Measurements from ENCODE around the gene DKKL1. TPM values are rescaled to one million over a fixed set of nuclear protein-coding genes. Genes with fewer than 3 reads are reported as not detected.

Gene DKKL1
- polyA plus RNA-seq, 1 donor from 2014 or later, result 2.8 TPM

- no peak overlapping the region for H3K9ac ChIP-seq (ENCODE audit: low read length)
- no peak for TF ChIP-seq TAF1 (IDR thresholded peaks at IDR 0.05; ENCODE audit: low read depth)
- TF ChIP-seq SMC3 (conservative IDR thresholded peaks at IDR 0.05; ENCODE audit: poor library complexity), result no peak
- no peak for TF ChIP-seq EZH2 (IDR thresholded peaks at IDR 0.05; ENCODE audit: borderline replicate concordance, insufficient read depth, low read length, poor library complexity, severe bottlenecking)
- TF ChIP-seq CTCF (IDR thresholded peaks at IDR 0.05; ENCODE audit: poor library complexity, severe bottlenecking), result no peak
- TF ChIP-seq MXI1 (conservative IDR thresholded peaks at IDR 0.05; ENCODE audit: poor library complexity, severe bottlenecking), result no peak
- no peak for TF ChIP-seq REST (IDR thresholded peaks at IDR 0.05; ENCODE audit: borderline replicate concordance)
- no peak for TF ChIP-seq POLR2AphosphoS5 (IDR thresholded peaks at IDR 0.05)
- TF ChIP-seq EP300 (conservative IDR thresholded peaks at IDR 0.05; ENCODE audit: poor library complexity, severe bottlenecking), result no peak
- no peak for TF ChIP-seq RAD21 (conservative IDR thresholded peaks at IDR 0.05)
- H3K4me3 ChIP-seq (ENCODE audit: low read length), result no peak overlapping the region
- no peak overlapping the region for H2AFZ ChIP-seq (ENCODE audit: low read depth, low read length)
- no peaks in the 10 kb centered on the region for H3K9me3 ChIP-seq (ENCODE audit: low read length)
- no peaks in the 10 kb centered on the region for H3K27me3 ChIP-seq (ENCODE audit: insufficient read depth, low read depth, low read length)
- H3K27ac ChIP-seq (ENCODE audit: low read length), result no peak overlapping the region
- no peaks in the 10 kb centered on the region for H3K36me3 ChIP-seq (ENCODE audit: insufficient read depth, low read length)
- no peaks in the 10 kb centered on the region for H3F3A ChIP-seq (ENCODE audit: insufficient read depth, low read length, poor library complexity, severe bottlenecking)
- H4K20me1 ChIP-seq (ENCODE audit: insufficient read depth), result no peaks in the 10 kb centered on the region
- no peaks in the 10 kb centered on the region for H3K9me2 ChIP-seq (ENCODE audit: insufficient read depth, low read length)
- no peak overlapping the region for H3K4me2 ChIP-seq (ENCODE audit: low read length)
- no peaks in the 10 kb centered on the region for H3K79me2 ChIP-seq (replicated peaks; ENCODE audit: insufficient read depth, low read length)
Observed at GRCh38 chr19:49316284-49316683, 47.4 kb upstream of the DKKL1 start.

GRCh38 chr19:49318296-49318695, 45.4 kb upstream of the DKKL1 start:
- TF ChIP-seq MXI1 (conservative IDR thresholded peaks at IDR 0.05; ENCODE audit: poor library complexity, severe bottlenecking) (no peak), RAD21 (conservative IDR thresholded peaks at IDR 0.05) (no peak), POLR2AphosphoS5 (IDR thresholded peaks at IDR 0.05) (no peak), CTCF (IDR thresholded peaks at IDR 0.05; ENCODE audit: poor library complexity, severe bottlenecking) (no peak), EZH2 (IDR thresholded peaks at IDR 0.05; ENCODE audit: borderline replicate concordance, insufficient read depth, low read length, poor library complexity, severe bottlenecking) (no peak), TAF1 (IDR thresholded peaks at IDR 0.05; ENCODE audit: low read depth) (no peak), REST (IDR thresholded peaks at IDR 0.05; ENCODE audit: borderline replicate concordance) (no peak), SMC3 (conservative IDR thresholded peaks at IDR 0.05; ENCODE audit: poor library complexity) (no peak), EP300 (conservative IDR thresholded peaks at IDR 0.05; ENCODE audit: poor library complexity, severe bottlenecking) (no peak)
- no peak overlapping the region for H3K4me3 ChIP-seq (ENCODE audit: low read length)
- H3K36me3 ChIP-seq (ENCODE audit: insufficient read depth, low read length), result no peaks in the 10 kb centered on the region
- no peak overlapping the region for H3K4me2 ChIP-seq (ENCODE audit: low read length)
- H3K9ac ChIP-seq (ENCODE audit: low read length), result no peak overlapping the region
- H3K27ac ChIP-seq (ENCODE audit: low read length), result no peak overlapping the region
- no peaks in the 10 kb centered on the region for H3K9me2 ChIP-seq (ENCODE audit: insufficient read depth, low read length)
- no peaks in the 10 kb centered on the region for H3K27me3 ChIP-seq (ENCODE audit: insufficient read depth, low read depth, low read length)
- H3K79me2 ChIP-seq (replicated peaks; ENCODE audit: insufficient read depth, low read length), result no peaks in the 10 kb centered on the region
- H3F3A ChIP-seq (ENCODE audit: insufficient read depth, low read length, poor library complexity, severe bottlenecking), result no peaks in the 10 kb centered on the region
- H4K20me1 ChIP-seq (ENCODE audit: insufficient read depth), result no peaks in the 10 kb centered on the region
- H3K9me3 ChIP-seq (ENCODE audit: low read length), result no peaks in the 10 kb centered on the region
- no peak overlapping the region for H2AFZ ChIP-seq (ENCODE audit: low read depth, low read length)
